RWPE2 (cell line): ENCODE measurements around the gene PLCD4.

ENCODE experiments used
- ATAC-seq: fragments of 200-7000 bp; cut with Tn5 transposase; 3 replicates; pipeline ENCODE4 v1.9.1; 2021; ENCODE audit warnings: low read depth
- DNase-seq: peaks from one replicate; pipeline ENCODE4 v3.0.0-alpha.2; 2020; ENCODE audit warnings: low spot score
- H3K27ac ChIP-seq: fragments of 450-650 bp; 2 replicates; pipeline ENCODE4 v1.5.1; 2017; ENCODE audit warnings: mild to moderate bottlenecking; ENCODE audit not compliant: poor library complexity, severe bottlenecking
- H3K27me3 ChIP-seq: fragments of 250-450 bp; sonication (Bioruptor Pico); 2 replicates; pipeline ENCODE4 v1.5.1; 2021; ENCODE audit warnings: mild to moderate bottlenecking, moderate library complexity; ENCODE audit not compliant: insufficient read depth, poor library complexity, severe bottlenecking
- H3K36me3 ChIP-seq: fragments of 250-450 bp; sonication (Bioruptor Pico); 2 replicates; pipeline ENCODE4 v1.5.1; 2020; ENCODE audit warnings: low read depth, mild to moderate bottlenecking, moderate library complexity
- H3K4me1 ChIP-seq: fragments of 250-450 bp; sonication (Bioruptor Pico); 2 replicates; pipeline ENCODE4 v1.5.1; 2021; ENCODE audit warnings: mild to moderate bottlenecking, moderate library complexity; ENCODE audit not compliant: insufficient read depth, poor library complexity, severe bottlenecking
- H3K4me3 ChIP-seq: fragments of 250-450 bp; sonication (Bioruptor Pico); 2 replicates; pipeline ENCODE4 v1.5.1; 2021; ENCODE audit warnings: mild to moderate bottlenecking, moderate library complexity; ENCODE audit not compliant: severe bottlenecking
- H3K9me3 ChIP-seq: fragments of 250-450 bp; sonication (Bioruptor Pico); 2 replicates; pipeline ENCODE4 v1.5.1; 2021; ENCODE audit warnings: mild to moderate bottlenecking, moderate library complexity; ENCODE audit not compliant: severe bottlenecking
- TF ChIP-seq, protein P1 (sequence below): fragments of 450-650 bp; IDR thresholded peaks from one replicate; pipeline ENCODE4 v1.5.1; 2017; ENCODE audit warnings: mild to moderate bottlenecking, moderate library complexity; ENCODE audit not compliant: poor library complexity, severe bottlenecking

Gene PLCD4

DNA sequence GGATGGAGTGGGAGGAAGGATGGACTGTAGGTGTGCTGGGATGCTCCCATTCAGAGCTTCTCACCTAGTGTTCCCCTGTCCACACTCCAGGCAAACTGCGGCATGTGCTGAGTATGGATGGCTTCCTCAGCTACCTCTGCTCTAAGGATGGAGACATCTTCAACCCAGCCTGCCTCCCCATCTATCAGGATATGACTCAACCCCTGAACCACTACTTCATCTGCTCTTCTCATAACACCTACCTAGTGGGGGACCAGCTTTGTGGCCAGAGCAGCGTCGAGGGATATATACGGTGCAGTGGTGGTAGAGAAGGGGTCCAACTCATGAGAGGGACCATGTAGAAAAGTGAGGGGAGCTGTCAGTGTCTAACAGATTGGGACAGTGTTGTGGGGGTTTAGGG, 20.2 kb downstream of the PLCD4 start:
- Histone ChIP-seq H3K4me1 (peaks cover 15% of the 10 kb centered on the region), H3K4me3 (no peak overlapping the region), H3K27me3 (no peaks in the 10 kb centered on the region), H3K27ac (no peak overlapping the region), H3K9me3 (no peaks in the 10 kb centered on the region), H3K36me3 (no peaks in the 10 kb centered on the region)
- DNase-seq (no peak), ATAC-seq (no peak)
- TF ChIP-seq, protein P1, sequence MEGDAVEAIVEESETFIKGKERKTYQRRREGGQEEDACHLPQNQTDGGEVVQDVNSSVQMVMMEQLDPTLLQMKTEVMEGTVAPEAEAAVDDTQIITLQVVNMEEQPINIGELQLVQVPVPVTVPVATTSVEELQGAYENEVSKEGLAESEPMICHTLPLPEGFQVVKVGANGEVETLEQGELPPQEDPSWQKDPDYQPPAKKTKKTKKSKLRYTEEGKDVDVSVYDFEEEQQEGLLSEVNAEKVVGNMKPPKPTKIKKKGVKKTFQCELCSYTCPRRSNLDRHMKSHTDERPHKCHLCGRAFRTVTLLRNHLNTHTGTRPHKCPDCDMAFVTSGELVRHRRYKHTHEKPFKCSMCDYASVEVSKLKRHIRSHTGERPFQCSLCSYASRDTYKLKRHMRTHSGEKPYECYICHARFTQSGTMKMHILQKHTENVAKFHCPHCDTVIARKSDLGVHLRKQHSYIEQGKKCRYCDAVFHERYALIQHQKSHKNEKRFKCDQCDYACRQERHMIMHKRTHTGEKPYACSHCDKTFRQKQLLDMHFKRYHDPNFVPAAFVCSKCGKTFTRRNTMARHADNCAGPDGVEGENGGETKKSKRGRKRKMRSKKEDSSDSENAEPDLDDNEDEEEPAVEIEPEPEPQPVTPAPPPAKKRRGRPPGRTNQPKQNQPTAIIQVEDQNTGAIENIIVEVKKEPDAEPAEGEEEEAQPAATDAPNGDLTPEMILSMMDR = no peak

GRCh38 chr2:218631837-218632236, 24.1 kb downstream of the PLCD4 start:
- ATAC-seq = peak; percentile 89
- peak overlapping the region; percentile 77 for H3K27ac ChIP-seq
- peaks cover 15% of the 10 kb centered on the region for H3K4me1 ChIP-seq
- H3K27me3 ChIP-seq = no peaks in the 10 kb centered on the region
- peaks cover 21% of the 10 kb centered on the region for H3K36me3 ChIP-seq
- DNase-seq = no peak
- H3K4me3 ChIP-seq = no peak overlapping the region
- TF ChIP-seq, protein P1 = no peak
- no peaks in the 10 kb centered on the region for H3K9me3 ChIP-seq

DNA sequence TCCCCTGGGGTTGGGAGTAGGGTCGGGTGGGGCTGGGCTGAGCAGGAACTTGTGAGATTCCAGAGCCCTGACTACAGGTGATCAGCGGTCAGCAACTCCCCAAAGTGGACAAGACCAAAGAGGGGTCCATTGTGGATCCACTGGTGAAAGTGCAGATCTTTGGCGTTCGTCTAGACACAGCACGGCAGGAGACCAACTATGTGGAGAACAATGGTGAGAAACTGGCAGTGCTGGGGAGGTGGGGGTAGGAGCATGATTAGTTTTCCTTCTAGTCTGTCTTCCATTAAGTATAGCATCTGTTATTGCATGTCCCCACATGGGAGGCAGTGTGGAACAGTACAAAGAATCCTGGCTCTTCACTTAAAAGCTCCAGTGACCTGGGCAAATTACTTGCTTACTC, 28.0 kb downstream of the PLCD4 start:
- H3K36me3 ChIP-seq = peaks cover 60% of the 10 kb centered on the region
- no peaks in the 10 kb centered on the region for H3K27me3 ChIP-seq
- no peak for DNase-seq

DNA sequence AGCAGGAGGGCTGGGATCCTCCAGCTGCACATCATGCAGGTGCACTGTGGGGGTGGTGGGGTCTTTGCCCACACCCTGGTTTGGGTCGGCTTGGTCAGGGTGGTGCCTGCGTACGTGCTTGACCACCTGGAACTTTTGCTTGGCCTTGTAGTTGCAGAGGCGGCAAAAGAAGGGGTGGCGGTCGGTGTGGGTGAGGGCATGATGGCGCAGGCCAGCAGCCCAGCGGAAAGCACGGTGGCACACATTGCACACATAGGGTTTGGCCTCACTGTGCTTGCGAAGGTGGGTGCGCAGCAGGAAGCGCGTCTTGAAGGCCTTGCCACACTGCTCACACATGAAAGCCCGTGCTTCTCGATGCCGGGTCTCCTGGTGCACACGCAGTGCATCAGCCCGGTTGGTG, 30.7 kb downstream of the PLCD4 start:
- Histone ChIP-seq H3K27me3 (no peaks in the 10 kb centered on the region), H3K27ac (no peak overlapping the region), H3K4me1 (no peaks in the 10 kb centered on the region), H3K4me3 (no peak overlapping the region), H3K36me3 (peaks cover 83% of the 10 kb centered on the region), H3K9me3 (no peaks in the 10 kb centered on the region)
- DNase-seq = no peak
- ATAC-seq = no peak
- TF ChIP-seq, protein P1 = no peak

More for the DNA sequence above, 28.0 kb downstream of the PLCD4 start:
- no peak for ATAC-seq
- peaks cover 15% of the 10 kb centered on the region for H3K4me1 ChIP-seq
- no peak overlapping the region for H3K4me3 ChIP-seq
- TF ChIP-seq, protein P1 = no peak
- no peak overlapping the region for H3K27ac ChIP-seq
- no peaks in the 10 kb centered on the region for H3K9me3 ChIP-seq

- Histone ChIP-seq H3K4me3 (no peak overlapping the region), H3K4me1 (no peaks in the 10 kb centered on the region), H3K27ac (no peak overlapping the region), H3K27me3 (no peaks in the 10 kb centered on the region), H3K36me3 (peaks cover 94% of the 10 kb centered on the region), H3K9me3 (no peaks in the 10 kb centered on the region)
- no peak for DNase-seq
- ATAC-seq = no peak
- TF ChIP-seq, protein P1 = no peak
These were observed 34.5 kb downstream of the PLCD4 start for GRCh38 chr2:218642121-218642656.
